ENCODE data around the gene SUPT5H.

GRCh38 chr19:39405261-39405957 lies 40.0 kb upstream of the SUPT5H start:
- TF ChIP-seq CTCF (IDR thresholded peaks at IDR 0.05; ENCODE audit: borderline replicate concordance, extremely low read depth, low read length, poor library complexity, severe bottlenecking) (no peak), EZH2 (IDR thresholded peaks at IDR 0.05; ENCODE audit: borderline replicate concordance, low read depth, low read length, severe bottlenecking) (no peak)
